ENCODE results near the gene PLSCR4.

DNA sequence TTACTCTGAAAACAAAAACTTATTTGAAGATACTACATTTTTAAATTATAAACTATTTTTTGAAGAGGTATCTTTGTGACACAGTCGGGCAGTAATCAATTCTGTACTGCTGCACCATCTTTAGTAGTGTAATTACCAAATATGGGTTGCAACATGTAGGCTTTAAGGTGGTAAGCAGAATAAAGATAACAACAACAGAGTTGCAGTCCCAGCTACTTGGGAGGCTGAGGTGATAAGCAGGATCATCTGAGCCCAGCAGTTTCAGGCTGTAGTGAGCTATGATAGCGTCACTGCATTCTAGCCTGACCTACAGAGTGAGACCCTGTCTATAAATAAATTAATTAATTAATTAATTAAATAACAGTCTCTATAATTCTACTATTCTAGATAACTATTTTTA is 95.9 kb downstream of the PLSCR4 start:
- TF ChIP-seq, protein P1, sequence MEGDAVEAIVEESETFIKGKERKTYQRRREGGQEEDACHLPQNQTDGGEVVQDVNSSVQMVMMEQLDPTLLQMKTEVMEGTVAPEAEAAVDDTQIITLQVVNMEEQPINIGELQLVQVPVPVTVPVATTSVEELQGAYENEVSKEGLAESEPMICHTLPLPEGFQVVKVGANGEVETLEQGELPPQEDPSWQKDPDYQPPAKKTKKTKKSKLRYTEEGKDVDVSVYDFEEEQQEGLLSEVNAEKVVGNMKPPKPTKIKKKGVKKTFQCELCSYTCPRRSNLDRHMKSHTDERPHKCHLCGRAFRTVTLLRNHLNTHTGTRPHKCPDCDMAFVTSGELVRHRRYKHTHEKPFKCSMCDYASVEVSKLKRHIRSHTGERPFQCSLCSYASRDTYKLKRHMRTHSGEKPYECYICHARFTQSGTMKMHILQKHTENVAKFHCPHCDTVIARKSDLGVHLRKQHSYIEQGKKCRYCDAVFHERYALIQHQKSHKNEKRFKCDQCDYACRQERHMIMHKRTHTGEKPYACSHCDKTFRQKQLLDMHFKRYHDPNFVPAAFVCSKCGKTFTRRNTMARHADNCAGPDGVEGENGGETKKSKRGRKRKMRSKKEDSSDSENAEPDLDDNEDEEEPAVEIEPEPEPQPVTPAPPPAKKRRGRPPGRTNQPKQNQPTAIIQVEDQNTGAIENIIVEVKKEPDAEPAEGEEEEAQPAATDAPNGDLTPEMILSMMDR (IDR thresholded peaks at IDR 0.05; ENCODE audit: insufficient read depth, low read depth, low read length) = no peak
- TF ChIP-seq EZH2 (IDR thresholded peaks at IDR 0.05; ENCODE audit: insufficient read depth, low read length) = no peak

All from astrocyte (in vitro differentiated cells and primary cell).